K562 (cell line): ENCODE measurements around the gene DCHS2. TPM values are rescaled to one million over a fixed set of nuclear protein-coding genes. Genes with fewer than 3 reads are reported as not detected.

Experiments
- ATAC-seq: fragments of 200-7000 bp; cut with Tn5 transposase; 3 replicates; pipeline ENCODE4 v1.9.1; 2020; ENCODE audit warnings: moderate library complexity
- BruUV-seq: library from RNA; stranded (reverse); fragments of 400-500 nt; replicated peaks from 2 replicates; lab custom pipeline; 2021; lab: Mats Ljungman, UMichigan
- CTCF ChIA-PET: fragments of 300-600 bp; formaldehyde crosslinking; extraction: SDS; loops from one replicate; lab custom pipeline; 2021; ENCODE audit warnings: low intra/inter-chr PET ratio; lab: Yijun Ruan, JAX
- POLR2A ChIA-PET: fragments of 300-600, 350-650 bp; sonication (Branson Sonifier 250); formaldehyde crosslinking; extraction: SDS; loops from one replicate; lab custom pipeline; 2021; ENCODE audit warnings: antibody characterized with exemption, inconsistent platforms; lab: Yijun Ruan, JAX
- DNase-seq, 4 experiments: peaks; one replicate each; pipeline versions ENCODE4 v3.0.0 to v3.0.0-alpha.2; 2011 to 2018; ENCODE audit warnings: low spot score in 3 of 4, mixed read lengths in 3 of 4; ENCODE audit errors: extremely low read depth in 1 of 4
- FAIRE-seq: peaks from 2 replicates; lab custom pipeline; 2011; peaks lifted over from hg19 to GRCh38; lab: Jason Lieb, UNC
- H2AFZ ChIP-seq: 2 replicates; pipeline ENCODE4 v1.6.0; 2011; ENCODE audit warnings: low read depth, low read length, control low read depth, inconsistent platforms
- H3K27ac ChIP-seq: fragments of 200-600 bp; 3 replicates; pipeline ENCODE4 v1.8.0; 2011; ENCODE audit warnings: low read depth, mild to moderate bottlenecking, control low read depth, inconsistent platforms, low read length, moderate library complexity, mixed read lengths; ENCODE audit errors: extremely low read depth
- H3K27me3 ChIP-seq, 2 experiments: fragments of 300-600 bp in 1 of 2; 2 replicates in 1 of 2; 3 replicates in 1 of 2; pipeline versions ENCODE4 v1.6.0 to v1.8.0; 2011; ENCODE audit warnings: inconsistent platforms in 2 of 2, low read length in 2 of 2, mild to moderate bottlenecking in 1 of 2, mixed read lengths in 1 of 2, moderate library complexity in 1 of 2; ENCODE audit not compliant: control insufficient read depth in 2 of 2, insufficient read depth in 2 of 2
- H3K36me3 ChIP-seq: fragments of 300-600 bp; 3 replicates; pipeline ENCODE4 v1.8.0; 2011; ENCODE audit warnings: mild to moderate bottlenecking, low read length, inconsistent platforms; ENCODE audit not compliant: control insufficient read depth, insufficient read depth
- H3K4me1 ChIP-seq, 2 experiments: fragments of 200-600 bp in 1 of 2; replicated peaks in 1 of 2; 2 replicates in 1 of 2; 3 replicates in 1 of 2; pipeline versions ENCODE4 v1.5.1 to v1.8.0; 2011; ENCODE audit warnings: inconsistent platforms in 2 of 2, low read length in 2 of 2, mild to moderate bottlenecking in 1 of 2, mixed read lengths in 1 of 2, moderate library complexity in 1 of 2; ENCODE audit not compliant: control insufficient read depth in 2 of 2, insufficient read depth in 2 of 2
- H3K4me2 ChIP-seq: 2 replicates; pipeline ENCODE4 v1.6.1; 2011; ENCODE audit warnings: low read length, control low read depth, inconsistent platforms, mixed read lengths; ENCODE audit not compliant: insufficient read depth
- H3K4me3 ChIP-seq: fragments of 200-600 bp; sonication (generic), shearing (Covaris generic); 2 replicates; pipeline ENCODE4 v1.5.1; 2016; ENCODE audit warnings: control low read depth, inconsistent platforms
- H3K79me2 ChIP-seq: fragments of 200-600 bp; 3 replicates; pipeline ENCODE4 v1.8.0; 2011; ENCODE audit warnings: low read length, inconsistent platforms; ENCODE audit not compliant: control insufficient read depth, insufficient read depth
- H3K9ac ChIP-seq, 2 experiments: 2 replicates each; pipeline versions ENCODE4 v1.6.0 to v1.6.1; 2011; ENCODE audit warnings: low read depth in 2 of 2, low read length in 2 of 2, control low read depth in 1 of 2, inconsistent platforms in 1 of 2, mild to moderate bottlenecking in 1 of 2, mixed read lengths in 1 of 2; ENCODE audit not compliant: insufficient read depth in 1 of 2
- H3K9me1 ChIP-seq: one replicate; pipeline ENCODE4 v1.6.0; 2011; ENCODE audit warnings: inconsistent platforms, mild to moderate bottlenecking, low read length, moderate library complexity; ENCODE audit not compliant: control insufficient read depth, insufficient read depth
- H3K9me3 ChIP-seq: replicated peaks from 2 replicates; pipeline ENCODE4 v1.5.1; 2011; ENCODE audit warnings: low read depth, low read length, inconsistent platforms; ENCODE audit not compliant: control insufficient read depth, insufficient read depth
- H4K20me1 ChIP-seq: replicated peaks from 2 replicates; pipeline ENCODE4 v1.6.1; 2011; ENCODE audit warnings: low read length, inconsistent platforms, mixed read lengths; ENCODE audit not compliant: control insufficient read depth, insufficient read depth
- KDM4B ChIP-seq, 2 experiments: fragments of 450-650 bp in 1 of 2; sonication (generic) in 1 of 2; IDR thresholded peaks; 2 replicates each; pipeline ENCODE4 v1.6.1; 2016 to 2017; ENCODE audit warnings: borderline replicate concordance in 2 of 2, antibody characterized with exemption in 1 of 2, low read depth in 1 of 2, mild to moderate bottlenecking in 1 of 2
- MAZ ChIP-seq, 2 experiments: fragments of 450-650 bp in 1 of 2; sonication (generic) in 1 of 2; formaldehyde crosslinking; IDR thresholded peaks in 1 of 2; conservative IDR thresholded peaks in 1 of 2; 2 replicates each; pipeline versions ENCODE4 v1.4.0 to v1.5.0; 2020; ENCODE audit warnings: mild to moderate bottlenecking in 1 of 2, missing genetic modification reagents in 1 of 2
- MCM2 ChIP-seq: fragments of 450-650 bp; IDR thresholded peaks from 2 replicates; pipeline ENCODE4 v1.6.1; 2017; ENCODE audit warnings: low read depth, mild to moderate bottlenecking
- NFXL1 ChIP-seq: fragments of 450-650 bp; formaldehyde crosslinking; IDR thresholded peaks from 2 replicates; pipeline ENCODE4 v1.4.0; 2021; ENCODE audit warnings: mild to moderate bottlenecking
- PURB ChIP-seq: sonication (generic); formaldehyde crosslinking; IDR thresholded peaks from 2 replicates; pipeline ENCODE4 v1.9.0; 2021; ENCODE audit warnings: low read depth, mild to moderate bottlenecking, missing genetic modification reagents
- ZFP30 ChIP-seq: fragments of 250-450 bp; sonication (Bioruptor Pico); IDR thresholded peaks from 2 replicates; pipeline ENCODE4 v1.8.0; 2022; ENCODE audit warnings: moderate library complexity, mild to moderate bottlenecking, inconsistent platforms, borderline replicate concordance
- ZFP36 ChIP-seq: fragments of 150-350 bp; IDR thresholded peaks from 2 replicates; pipeline ENCODE4 v1.6.1; 2018; ENCODE audit warnings: low read length, low read depth; ENCODE audit not compliant: partially characterized antibody
- WGBS: fragments of 100-300 bp; shearing (Covaris generic); methylation state at CpG from one replicate; pipeline ENCODE4 v1.1.6; 2016; ENCODE audit warnings: low coverage, mixed read lengths; ENCODE audit not compliant: insufficient coverage; ENCODE audit errors: missing lambda C conversion rate; 5-methylcytosine and 5-hydroxymethylcytosine counted together
- in situ Hi-C: fragments of 300-500 bp; cut with MboI; formaldehyde crosslinking; loops from 4 replicates; pipeline ENCODE4 v1.15.0; 2018; ENCODE audit warnings: inconsistent platforms, mixed read lengths
- intact Hi-C: fragments of 100-400 bp; cut with micrococcal nuclease; formaldehyde crosslinking; loops from 2 replicates; pipeline ENCODE4 v1.14.2; 2022
- polyA plus RNA-seq, 8 experiments: library from polyadenylated mRNA; depleted of rRNA in 4 of 8; stranded (reverse) in 5 of 8; unstranded in 3 of 8; fragments of >200 nt; fragmentation: Nextera tagmentation in 2 of 8; fragmentation: Illumina TruSeq in 1 of 8; extraction: Ambion mirVana in 2 of 8; extraction: Trizol in 1 of 8; gene quantifications; 2 replicates each; pipeline versions ENCODE4 v1.2.1 to v1.2.3, GENCODE V29; 2011 to 2014; ENCODE audit warnings: inconsistent platforms in 1 of 8, missing spikeins in 1 of 8
- total RNA-seq, 7 experiments: library from RNA; depleted of rRNA in 6 of 7; stranded (reverse); fragments of >200 nt in 6 of 7; fragmentation: Illumina TruSeq in 2 of 7; extraction: Trizol in 2 of 7; gene quantifications; 2 replicates each; pipeline versions ENCODE4 v1.2.1 to v1.2.3, GENCODE V29; 2011 to 2021; ENCODE audit warnings: low replicate concordance in 1 of 7
- TF ChIP-seq, protein P1 (sequence below): fragments of 250-450 bp; sonication (Bioruptor Pico); IDR thresholded peaks from 2 replicates; pipeline ENCODE4 v1.8.0; 2021; ENCODE audit warnings: mild to moderate bottlenecking, moderate library complexity

Gene DCHS2
- total and polyA plus RNA-seq, 9 of the 15 experiments (the other 6 are each of a cell fraction or from before 2014, with no cell fraction given) = 0.49 to 7.1 (median 5.3) TPM

DNA sequence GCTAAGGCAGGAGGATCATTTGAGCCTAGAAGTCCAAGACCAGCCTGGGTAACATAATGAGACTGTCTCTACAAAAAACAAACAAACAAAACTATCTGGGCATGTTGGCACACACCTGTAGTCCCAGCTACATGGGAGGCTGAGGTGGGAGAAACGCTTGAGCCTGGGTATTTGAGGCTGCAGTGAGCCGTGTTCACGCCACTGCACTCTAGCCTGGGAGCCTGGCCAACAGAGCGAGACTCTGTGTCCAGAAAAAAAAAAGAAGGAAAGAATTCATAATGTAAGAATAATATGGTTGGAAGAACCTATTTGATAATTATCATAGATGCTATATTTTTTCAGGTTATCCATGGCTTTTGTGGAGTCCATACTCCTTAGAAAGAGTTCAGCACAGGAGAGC is 26.0 kb upstream of the DCHS2 start:
- Histone ChIP-seq H3K9me1 (no peaks in the 10 kb centered on the region), H3K27me3 (no peaks in the 10 kb centered on the region), H4K20me1 (no peaks in the 10 kb centered on the region), H3K4me3 (no peak overlapping the region), H3K36me3 (no peaks in the 10 kb centered on the region), H2AFZ (0 out of 2 replicates have a peak overlapping the region, but pooled peaks have one; percentile 61), H3K9ac (no peak overlapping the region), H3K79me2 (no peaks in the 10 kb centered on the region), H3K4me1 (no peaks in the 10 kb centered on the region; a peak in 1 of 5 replicates), H3K27ac (no peak overlapping the region), H3K4me2 (no peak overlapping the region), H3K9me3 (no peaks in the 10 kb centered on the region)
- TF ChIP-seq PURB (CRISPR knock-in tag) = no peak
- no peak for TF ChIP-seq MCM2
- TF ChIP-seq ZFP36 = no peak
- no peak for TF ChIP-seq ZFP30 (CRISPR knock-in tag)
- TF ChIP-seq, protein P1, sequence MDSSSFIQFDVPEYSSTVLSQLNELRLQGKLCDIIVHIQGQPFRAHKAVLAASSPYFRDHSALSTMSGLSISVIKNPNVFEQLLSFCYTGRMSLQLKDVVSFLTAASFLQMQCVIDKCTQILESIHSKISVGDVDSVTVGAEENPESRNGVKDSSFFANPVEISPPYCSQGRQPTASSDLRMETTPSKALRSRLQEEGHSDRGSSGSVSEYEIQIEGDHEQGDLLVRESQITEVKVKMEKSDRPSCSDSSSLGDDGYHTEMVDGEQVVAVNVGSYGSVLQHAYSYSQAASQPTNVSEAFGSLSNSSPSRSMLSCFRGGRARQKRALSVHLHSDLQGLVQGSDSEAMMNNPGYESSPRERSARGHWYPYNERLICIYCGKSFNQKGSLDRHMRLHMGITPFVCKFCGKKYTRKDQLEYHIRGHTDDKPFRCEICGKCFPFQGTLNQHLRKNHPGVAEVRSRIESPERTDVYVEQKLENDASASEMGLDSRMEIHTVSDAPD (CRISPR knock-in tag) = no peak
- no peak for TF ChIP-seq KDM4B (IDR thresholded peaks at IDR 0.05; ENCODE audit: borderline replicate concordance in 2 of 2, low read depth in 1 of 2)
- TF ChIP-seq NFXL1 (CRISPR knock-in tag) = no peak
- no peak for TF ChIP-seq MAZ (CRISPR knock-in tag; conservative IDR thresholded peaks at IDR 0.05 in 1 of 2, IDR thresholded peaks at IDR 0.05 in 1 of 2)
- intact Hi-C loops (no loop called here), in situ Hi-C loops (no loop called here)
- DNase-seq = no peak
- ChIA-PET CTCF (no interaction called here), POLR2A (interaction anchor here (0.8 to 1.2 kb wide), 2 partner anchors 8 to 11 kb away, joined by 3 to 4 read pairs; no protein-coding TSS in a partner anchor)
- WGBS = 38% methylated on average over 4 of the region's 4 CpGs
- peak; percentile 32; the same call in 2 of the 3 replicates for ATAC-seq
- FAIRE-seq = no peak
- no TSS peak for BruUV-seq
